H1 (cell line): ENCODE data around the gene PRKCSH. TPM values are rescaled to one million over a fixed set of nuclear protein-coding genes. Genes with fewer than 3 reads are reported as not detected.
A peak's percentile ranks its signal among the peaks of the same experiment; 100 is the strongest.

ENCODE experiments used
- CTCF ChIA-PET: fragments of 300-600 bp; sonication (Branson Sonifier 250); formaldehyde crosslinking; loops from one replicate; lab custom pipeline; 2021; ENCODE audit not compliant: partially characterized antibody; lab: Charles Lee
- POLR2A ChIA-PET: fragments of 300-600 bp; sonication (Branson Sonifier 250); formaldehyde crosslinking; loops from one replicate; lab custom pipeline; 2021; ENCODE audit warnings: inconsistent platforms; ENCODE audit not compliant: partially characterized antibody; lab: Charles Lee
- DNase-seq, 2 experiments: peaks; one replicate each; pipeline versions ENCODE4 v3.0.0 to v3.0.0-alpha.2; 2010 to 2022; ENCODE audit warnings: low spot score in 2 of 2, low read depth in 1 of 2, mixed read lengths in 1 of 2
- FAIRE-seq: peaks from 2 replicates; lab custom pipeline; 2011; peaks lifted over from hg19 to GRCh38; lab: Jason Lieb, UNC
- H2AFZ ChIP-seq: 2 replicates; pipeline ENCODE4 v1.8.1; 2012; ENCODE audit warnings: low read length, inconsistent platforms
- H2AK5ac ChIP-seq: 2 replicates; pipeline ENCODE4 v1.6.1; 2013; ENCODE audit warnings: low read depth, low read length
- H2BK120ac ChIP-seq: replicated peaks from 2 replicates; pipeline ENCODE3; 2013; ENCODE audit warnings: low read depth, low read length, inconsistent platforms
- H2BK12ac ChIP-seq: 2 replicates; pipeline ENCODE4 v1.6.1; 2013; ENCODE audit warnings: low read depth, low read length
- H2BK15ac ChIP-seq: 2 replicates; pipeline ENCODE4 v1.6.1; 2013; ENCODE audit warnings: low read length
- H2BK20ac ChIP-seq: 2 replicates; pipeline ENCODE4 v1.6.1; 2013; ENCODE audit warnings: low read length
- H2BK5ac ChIP-seq: 2 replicates; pipeline ENCODE4 v1.6.1; 2013; ENCODE audit warnings: low read depth, low read length
- H3K14ac ChIP-seq: 2 replicates; pipeline ENCODE4 v1.6.1; 2013; ENCODE audit warnings: inconsistent platforms; ENCODE audit not compliant: insufficient read length
- H3K18ac ChIP-seq: 2 replicates; pipeline ENCODE4 v1.6.1; 2013; ENCODE audit warnings: low read length; ENCODE audit errors: extremely low read depth
- H3K23ac ChIP-seq: 2 replicates; pipeline ENCODE4 v1.6.1; 2013; ENCODE audit warnings: inconsistent platforms; ENCODE audit not compliant: insufficient read length
- H3K23me2 ChIP-seq: 2 replicates; pipeline ENCODE4 v1.6.1; 2013; ENCODE audit warnings: low read depth, low read length
- H3K27ac ChIP-seq: 2 replicates; pipeline ENCODE4 v1.6.1; 2011; ENCODE audit warnings: low read depth, low read length, inconsistent platforms
- H3K27me3 ChIP-seq, 4 experiments: replicated peaks in 1 of 4; 1 replicate in 1 of 4; 2 replicates in 3 of 4; pipeline versions ENCODE4 v1.6.1 to v1.8.1; 2011 to 2013; ENCODE audit warnings: low read length in 3 of 4, mild to moderate bottlenecking in 3 of 4, inconsistent platforms in 2 of 4, mixed read lengths in 2 of 4, moderate library complexity in 1 of 4; ENCODE audit not compliant: control insufficient read depth in 3 of 4, insufficient read depth in 3 of 4; ENCODE audit errors: extremely low read depth in 1 of 4
- H3K36me3 ChIP-seq, 4 experiments: 2 replicates each; pipeline versions ENCODE4 v1.6.1 to v1.8.1; 2011 to 2013; ENCODE audit warnings: mild to moderate bottlenecking in 4 of 4, low read length in 3 of 4, moderate library complexity in 2 of 4, control low read depth in 1 of 4, inconsistent platforms in 1 of 4; ENCODE audit not compliant: insufficient read depth in 4 of 4, control insufficient read depth in 2 of 4
- H3K4ac ChIP-seq: replicated peaks from 2 replicates; pipeline ENCODE3; 2013; ENCODE audit warnings: low read length, low read depth, mixed read lengths, inconsistent platforms; ENCODE audit not compliant: insufficient read length
- H3K4me1 ChIP-seq, 4 experiments: replicated peaks in 1 of 4; 1 replicate in 1 of 4; 2 replicates in 3 of 4; pipeline versions ENCODE4 v1.6.1 to v1.8.1; 2011 to 2013; ENCODE audit warnings: low read length in 3 of 4, inconsistent platforms in 2 of 4, mixed read lengths in 1 of 4; ENCODE audit not compliant: insufficient read depth in 4 of 4, control insufficient read depth in 3 of 4
- H3K4me2 ChIP-seq, 2 experiments: 2 replicates each; pipeline versions ENCODE4 v1.6.1 to v1.8.1; 2011 to 2013; ENCODE audit warnings: low read depth in 2 of 2, low read length in 2 of 2, control low read depth in 1 of 2, inconsistent platforms in 1 of 2, mild to moderate bottlenecking in 1 of 2; ENCODE audit not compliant: insufficient read depth in 1 of 2
- H3K4me3 ChIP-seq, 4 experiments: fragments of 200-600, 300-600 bp in 1 of 4; sonication (generic), shearing (Covaris generic), sonication (Bioruptor Twin) in 1 of 4; 2 replicates each; pipeline versions ENCODE4 v1.5.1 to v1.8.1; 2011 to 2016; ENCODE audit warnings: low read length in 4 of 4, low read depth in 3 of 4, control low read depth in 2 of 4, inconsistent platforms in 2 of 4, mild to moderate bottlenecking in 2 of 4, mixed read lengths in 1 of 4, moderate library complexity in 1 of 4; ENCODE audit not compliant: insufficient read depth in 2 of 4; ENCODE audit errors: extremely low read depth in 1 of 4
- H3K56ac ChIP-seq: replicated peaks from 2 replicates; pipeline ENCODE3; 2013; ENCODE audit warnings: low read depth, mild to moderate bottlenecking, mixed read lengths, low read length, inconsistent platforms; ENCODE audit not compliant: insufficient read length
- H3K79me1 ChIP-seq: 2 replicates; pipeline ENCODE4 v1.6.1; 2013; ENCODE audit warnings: low read depth, low read length, control low read depth
- H3K79me2 ChIP-seq, 2 experiments: 2 replicates each; pipeline versions ENCODE4 v1.6.1 to v1.8.1; 2012 to 2013; ENCODE audit warnings: low read length in 2 of 2, mild to moderate bottlenecking in 2 of 2, inconsistent platforms in 1 of 2; ENCODE audit not compliant: insufficient read depth in 2 of 2, control insufficient read depth in 1 of 2
- H3K9ac ChIP-seq, 4 experiments: replicated peaks in 1 of 4; 1 replicate in 1 of 4; 2 replicates in 3 of 4; pipeline versions ENCODE4 v1.6.1 to v1.8.1; 2011 to 2013; ENCODE audit warnings: low read depth in 3 of 4, low read length in 3 of 4, control low read depth in 2 of 4, mild to moderate bottlenecking in 2 of 4, moderate library complexity in 2 of 4, inconsistent platforms in 1 of 4; ENCODE audit errors: extremely low read depth in 1 of 4
- H3K9me3 ChIP-seq, 2 experiments: 2 replicates each; pipeline versions ENCODE4 v1.6.1 to v1.8.1; 2012 to 2013; ENCODE audit warnings: mild to moderate bottlenecking in 2 of 2, moderate library complexity in 2 of 2, control low read depth in 1 of 2, inconsistent platforms in 1 of 2, low read depth in 1 of 2, low read length in 1 of 2, mixed read lengths in 1 of 2; ENCODE audit not compliant: insufficient read depth in 2 of 2
- H4K20me1 ChIP-seq, 2 experiments: replicated peaks in 1 of 2; 2 replicates each; pipeline versions ENCODE3 to v1.8.1; 2011 to 2013; ENCODE audit warnings: inconsistent platforms in 2 of 2, low read length in 2 of 2, mild to moderate bottlenecking in 1 of 2; ENCODE audit not compliant: insufficient read depth in 2 of 2, control insufficient read depth in 1 of 2
- H4K5ac ChIP-seq: 2 replicates; pipeline ENCODE4 v1.6.1; 2013; ENCODE audit warnings: low read length, low read depth, mixed read lengths, inconsistent platforms; ENCODE audit not compliant: insufficient read length
- H4K8ac ChIP-seq: 2 replicates; pipeline ENCODE4 v1.8.0; 2013; ENCODE audit warnings: mild to moderate bottlenecking, moderate library complexity, low read length, inconsistent platforms; ENCODE audit not compliant: insufficient read depth; ENCODE audit errors: extremely low read depth
- H4K91ac ChIP-seq: replicated peaks from 2 replicates; pipeline ENCODE3; 2013; ENCODE audit warnings: low read length, mixed read lengths, inconsistent platforms; ENCODE audit not compliant: insufficient read length
- CREB1 ChIP-seq: IDR thresholded peaks from 2 replicates; pipeline ENCODE4 v1.6.1; 2012; ENCODE audit warnings: inconsistent platforms
- FOSL1 ChIP-seq: IDR thresholded peaks from 2 replicates; pipeline ENCODE4 v1.6.1; 2011; ENCODE audit warnings: mild to moderate bottlenecking, low read depth, low read length, moderate library complexity; ENCODE audit not compliant: insufficient read depth
- POLR2AphosphoS5 ChIP-seq: IDR thresholded peaks from 2 replicates; pipeline ENCODE4 v1.6.1; 2011; ENCODE audit warnings: low read depth, low read length
- SP4 ChIP-seq: IDR thresholded peaks from 2 replicates; pipeline ENCODE4 v1.6.1; 2012; ENCODE audit warnings: low read length, inconsistent platforms
- TAF1 ChIP-seq: IDR thresholded peaks from 2 replicates; pipeline ENCODE4 v1.6.1; 2011; ENCODE audit warnings: mild to moderate bottlenecking, low read depth, low read length
- TCF12 ChIP-seq: IDR thresholded peaks from 2 replicates; pipeline ENCODE4 v1.6.1; 2011; ENCODE audit warnings: low read depth, mild to moderate bottlenecking, low read length
- TEAD4 ChIP-seq: IDR thresholded peaks from 2 replicates; pipeline ENCODE4 v1.6.1; 2012; ENCODE audit warnings: low read depth, low read length, inconsistent platforms, mixed read lengths
- WGBS, 2 experiments: shearing (Covaris generic) in 1 of 2; methylation state at CpG; one replicate each; pipeline versions ENCODE4 v1.1.6 to v1.1.7; 2013 to 2015; ENCODE audit warnings: low lambda C conversion rate in 2 of 2, mixed read lengths in 2 of 2, inconsistent platforms in 1 of 2, low coverage in 1 of 2, missing lambda C conversion rate in 1 of 2; ENCODE audit not compliant: insufficient replicate concordance in 2 of 2, insufficient coverage in 1 of 2, insufficient read length in 1 of 2; ENCODE audit errors: extremely low coverage in 1 of 2, missing lambda C conversion rate in 1 of 2; 5-methylcytosine and 5-hydroxymethylcytosine counted together
- polyA plus RNA-seq, 7 experiments: library from polyadenylated mRNA; depleted of rRNA in 3 of 7; stranded (reverse) in 5 of 7; unstranded in 2 of 7; fragments of >200 nt in 5 of 7; fragments of 200-250 nt in 2 of 7; gene quantifications; 1 replicate in 5 of 7; 2 replicates in 1 of 7; 4 replicates in 1 of 7; pipeline versions ENCODE4 v1.2.1 to v1.2.3, GENCODE V29; 2011 to 2013; ENCODE audit warnings: missing spikeins in 2 of 7, mixed read lengths in 2 of 7
- total RNA-seq: library from RNA; stranded (reverse); fragmentation: NEBNext Ultra II Directional; extraction: Animal tissue kit (Norgen Biotek cat#: 25700); gene quantifications from 2 replicates; pipeline ENCODE4 v1.2.1, GENCODE V29; 2021

The PRKCSH gene
- total and polyA plus RNA-seq, 2 of the 8 experiments (the other 6 are each of a cell fraction or from before 2014, with no cell fraction given): 97.2 to 337 TPM

GRCh38 chr19:11397089-11397610 is 38.3 kb upstream of the PRKCSH start:
- Histone ChIP-seq H3K23ac (no peak overlapping the region), H3K56ac (no peak overlapping the region), H3K14ac (no peak overlapping the region), H2BK5ac (no peak overlapping the region), H2BK12ac (no peak overlapping the region), H2BK20ac (no peak overlapping the region), H3K23me2 (peaks cover 2% of the 10 kb centered on the region; the same call in 1 of the 2 replicates), H3K4me1 (peaks cover 0 to 2% (median 0%) of the 10 kb centered on the region in 4 experiments; a peak in 1 of 7 replicates), H3K4me3 (no peak overlapping the region), H3K18ac (no peak overlapping the region), H2AFZ (no peak overlapping the region), H4K5ac (no peak overlapping the region), H4K8ac (peak overlapping the region; percentile 11; the same call in 1 of the 2 replicates), H3K9me3 (no peaks in the 10 kb centered on the region), H3K9ac (no peak overlapping the region), H3K27me3 (no peaks in the 10 kb centered on the region), H3K27ac (no peak overlapping the region), H3K4ac (no peak overlapping the region), H2BK15ac (no peak overlapping the region), H2BK120ac (no peak overlapping the region), H3K79me2 (no peaks in the 10 kb centered on the region), H3K36me3 (peaks cover 0 to 24% (median 5%) of the 10 kb centered on the region in 4 experiments; a peak in 7 of 8 replicates), H3K79me1 (no peaks in the 10 kb centered on the region), H4K91ac (no peak overlapping the region), H3K4me2 (no peak overlapping the region), H4K20me1 (no peaks in the 10 kb centered on the region), H2AK5ac (no peak overlapping the region)
- CTCF ChIA-PET: interaction anchor here (0.8 to 4.1 kb wide), 8 partner anchors 9 to 109 kb away, joined by 3 to 19 read pairs (median 4); partner anchors contain the start of genes ODAD3 and PRKCSH
- WGBS, 2 experiments: 92% methylated on average over 22 of the region's 22 CpGs; no CpG with 5 or more reads in 1 of the 2 experiments
- no peak for TF ChIP-seq FOSL1
- no peak for TF ChIP-seq TEAD4
- TF ChIP-seq CREB1: no peak
- TF ChIP-seq TAF1: no peak
- no peak for TF ChIP-seq SP4
- no peak for TF ChIP-seq TCF12
- no peak for TF ChIP-seq POLR2AphosphoS5
- DNase-seq (no peak), FAIRE-seq (no peak)
- POLR2A ChIA-PET: interaction anchor here (0.6 to 2.1 kb wide), 6 partner anchors 10 to 1517 kb away, joined by 3 to 7 read pairs (median 5); partner anchors contain the start of genes CCDC159, EPOR and TMEM205
